CD14-positive monocyte (primary cell): ENCODE data around the gene COL9A2. TPM values are rescaled to one million over a fixed set of nuclear protein-coding genes. Genes with fewer than 3 reads are reported as not detected.

Experiments
- DNase-seq, 3 donors: peaks; one replicate each; pipeline ENCODE4 v3.0.0-alpha.2; 2011 to 2022
- H2AFZ ChIP-seq: 2 replicates; pipeline ENCODE4 v1.6.0; 2012; ENCODE audit warnings: mild to moderate bottlenecking, low read depth, low read length, inconsistent platforms; ENCODE audit not compliant: insufficient read depth, poor library complexity, severe bottlenecking
- H3K27ac ChIP-seq, 2 donors: 1 replicate in 1 of 2; 2 replicates in 1 of 2; pipeline ENCODE4 v1.5.1; 2012 to 2013; ENCODE audit warnings: low read length in 2 of 2, control low read depth in 1 of 2, inconsistent platforms in 1 of 2, low read depth in 1 of 2, mild to moderate bottlenecking in 1 of 2
- H3K27me3 ChIP-seq, 2 donors: one replicate each; pipeline versions ENCODE4 v1.6.0 to v1.6.1; 2011 to 2013; ENCODE audit warnings: low read length in 2 of 2; ENCODE audit not compliant: control insufficient read depth in 2 of 2, insufficient read depth in 2 of 2
- H3K36me3 ChIP-seq, 2 donors: replicated peaks in 1 of 2; 1 replicate in 1 of 2; 2 replicates in 1 of 2; pipeline versions ENCODE4 v1.5.1 to v1.6.1; 2012 to 2013; ENCODE audit warnings: low read length in 2 of 2, control low read depth in 1 of 2, inconsistent platforms in 1 of 2, mild to moderate bottlenecking in 1 of 2; ENCODE audit not compliant: insufficient read depth in 2 of 2, control insufficient read depth in 1 of 2
- H3K4me1 ChIP-seq, 2 donors: 1 replicate in 1 of 2; 2 replicates in 1 of 2; pipeline versions ENCODE4 v1.5.1 to v1.6.1; 2012 to 2013; ENCODE audit warnings: low read length in 2 of 2, control low read depth in 1 of 2, inconsistent platforms in 1 of 2, mild to moderate bottlenecking in 1 of 2, moderate library complexity in 1 of 2; ENCODE audit not compliant: insufficient read depth in 2 of 2, control insufficient read depth in 1 of 2
- H3K4me2 ChIP-seq: replicated peaks from 2 replicates; pipeline ENCODE3; 2012; ENCODE audit warnings: low read length, moderate library complexity, mild to moderate bottlenecking; ENCODE audit not compliant: poor library complexity, severe bottlenecking; ENCODE audit errors: extremely low read depth
- H3K4me3 ChIP-seq, 3 experiments: fragments of 200-600 bp in 1 of 3; sonication (generic) in 1 of 3; replicated peaks in 1 of 3; 1 replicate in 2 of 3; 2 replicates in 1 of 3; pipeline ENCODE4 v1.5.1; 2011 to 2013; ENCODE audit warnings: low read length in 3 of 3, mild to moderate bottlenecking in 3 of 3, control low read depth in 2 of 3, low read depth in 2 of 3, inconsistent platforms in 1 of 3, moderate library complexity in 1 of 3
- H3K79me2 ChIP-seq: 2 replicates; pipeline ENCODE4 v1.6.0; 2012; ENCODE audit warnings: mild to moderate bottlenecking, control low read depth, inconsistent platforms, low read length, moderate library complexity; ENCODE audit not compliant: insufficient read depth
- H3K9ac ChIP-seq: 2 replicates; pipeline ENCODE4 v1.6.0; 2017; ENCODE audit warnings: low read length, mild to moderate bottlenecking; ENCODE audit not compliant: insufficient read depth, poor library complexity, severe bottlenecking
- H3K9me3 ChIP-seq, 2 donors: replicated peaks in 1 of 2; 1 replicate in 1 of 2; 2 replicates in 1 of 2; pipeline versions ENCODE4 v1.5.1 to v1.6.1; 2012 to 2013; ENCODE audit warnings: low read length in 2 of 2, control low read depth in 1 of 2; ENCODE audit not compliant: control insufficient read depth in 1 of 2, insufficient read depth in 1 of 2
- H4K20me1 ChIP-seq: 2 replicates; pipeline ENCODE4 v1.6.0; 2012; ENCODE audit warnings: mild to moderate bottlenecking, low read length, control low read depth, moderate library complexity; ENCODE audit not compliant: insufficient read depth
- H3K27ac Mint-ChIP-seq, 7 donors: one replicate each; pipeline ENCODE4 v1.8.0; 2020; ENCODE audit warnings: mild to moderate bottlenecking in 7 of 7, mixed read lengths in 7 of 7, moderate library complexity in 6 of 7, inconsistent platforms in 2 of 7
- H3K27me3 Mint-ChIP-seq, 3 donors: one replicate each; pipeline ENCODE4 v1.8.0; 2021 to 2022; ENCODE audit warnings: low read depth in 3 of 3, mild to moderate bottlenecking in 3 of 3, mixed read lengths in 3 of 3, moderate library complexity in 3 of 3, inconsistent platforms in 1 of 3
- H3K36me3 Mint-ChIP-seq, 2 donors: one replicate each; pipeline ENCODE4 v1.8.0; 2020; ENCODE audit warnings: mixed read lengths in 2 of 2, inconsistent platforms in 1 of 2, mild to moderate bottlenecking in 1 of 2
- H3K4me1 Mint-ChIP-seq: one replicate; pipeline ENCODE4 v1.8.0; 2020; ENCODE audit warnings: mild to moderate bottlenecking, mixed read lengths
- H3K4me3 Mint-ChIP-seq, 2 donors: one replicate each; pipeline ENCODE4 v1.8.0; 2020; ENCODE audit warnings: mild to moderate bottlenecking in 2 of 2, mixed read lengths in 2 of 2, moderate library complexity in 1 of 2
- H3K9me3 Mint-ChIP-seq, 7 donors: one replicate each; pipeline ENCODE4 v1.8.0; 2020 to 2022; ENCODE audit warnings: mixed read lengths in 7 of 7, mild to moderate bottlenecking in 6 of 7, moderate library complexity in 6 of 7, inconsistent platforms in 2 of 7
- WGBS: methylation state at CpG from one replicate; pipeline ENCODE4 v1.1.5; 2013; ENCODE audit warnings: missing lambda C conversion rate; ENCODE audit not compliant: insufficient coverage; 5-methylcytosine and 5-hydroxymethylcytosine counted together
- intact Hi-C, 2 donors: fragments of 100-400 bp; cut with micrococcal nuclease; formaldehyde crosslinking; loops; one replicate each; pipeline versions ENCODE4 v1.15.0 to v1.15.1; 2023
- polyA plus RNA-seq, 3 donors: library from polyadenylated mRNA; depleted of rRNA in 1 of 3; unstranded in 2 of 3; stranded (reverse) in 1 of 3; fragments of 300-500 nt in 2 of 3; fragments of >200 nt in 1 of 3; fragmentation: Illumina TruSeq in 2 of 3; gene quantifications; 1 replicate in 2 of 3; 2 replicates in 1 of 3; pipeline ENCODE4 v1.2.3, GENCODE V29; 2012 to 2021
- TF ChIP-seq, protein P1 (sequence below): fragments of 200-600 bp; IDR thresholded peaks from one replicate; pipeline ENCODE4 v1.8.0; 2022; ENCODE audit warnings: antibody characterized with exemption, mild to moderate bottlenecking

The COL9A2 gene
- polyA plus RNA-seq, 3 donors: 2.0 to 24.3 (median 2.6) TPM

DNA sequence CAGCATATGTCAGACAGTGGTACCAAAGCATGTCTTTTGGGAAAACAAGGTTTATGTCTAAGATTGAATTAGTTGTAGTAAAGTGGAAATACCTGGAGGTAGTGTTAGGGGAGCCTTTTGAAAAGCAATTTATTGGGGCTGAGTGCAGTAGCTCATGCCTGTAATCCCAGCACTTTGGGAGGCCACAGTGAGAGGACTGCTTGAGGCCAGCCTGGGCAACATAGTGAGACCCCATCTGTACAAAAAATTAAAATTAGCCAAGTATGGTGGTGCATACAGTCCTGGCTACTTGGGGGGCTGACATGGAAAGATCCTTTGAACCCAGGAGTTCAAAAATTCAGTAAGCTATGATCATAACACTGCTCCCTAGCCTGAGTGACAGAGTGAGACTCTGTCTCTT lies 51.8 kb downstream of the COL9A2 start:
- H3K4me2 ChIP-seq: no peak overlapping the region
- H3K27me3 ChIP-seq: no peaks in the 10 kb centered on the region
- no peaks in the 10 kb centered on the region for H3K4me1 ChIP-seq
- DNase-seq: no peak
- TF ChIP-seq, protein P1, sequence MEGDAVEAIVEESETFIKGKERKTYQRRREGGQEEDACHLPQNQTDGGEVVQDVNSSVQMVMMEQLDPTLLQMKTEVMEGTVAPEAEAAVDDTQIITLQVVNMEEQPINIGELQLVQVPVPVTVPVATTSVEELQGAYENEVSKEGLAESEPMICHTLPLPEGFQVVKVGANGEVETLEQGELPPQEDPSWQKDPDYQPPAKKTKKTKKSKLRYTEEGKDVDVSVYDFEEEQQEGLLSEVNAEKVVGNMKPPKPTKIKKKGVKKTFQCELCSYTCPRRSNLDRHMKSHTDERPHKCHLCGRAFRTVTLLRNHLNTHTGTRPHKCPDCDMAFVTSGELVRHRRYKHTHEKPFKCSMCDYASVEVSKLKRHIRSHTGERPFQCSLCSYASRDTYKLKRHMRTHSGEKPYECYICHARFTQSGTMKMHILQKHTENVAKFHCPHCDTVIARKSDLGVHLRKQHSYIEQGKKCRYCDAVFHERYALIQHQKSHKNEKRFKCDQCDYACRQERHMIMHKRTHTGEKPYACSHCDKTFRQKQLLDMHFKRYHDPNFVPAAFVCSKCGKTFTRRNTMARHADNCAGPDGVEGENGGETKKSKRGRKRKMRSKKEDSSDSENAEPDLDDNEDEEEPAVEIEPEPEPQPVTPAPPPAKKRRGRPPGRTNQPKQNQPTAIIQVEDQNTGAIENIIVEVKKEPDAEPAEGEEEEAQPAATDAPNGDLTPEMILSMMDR: no peak
- no peaks in the 10 kb centered on the region for H3K4me1 Mint-ChIP-seq
- H3K27ac Mint-ChIP-seq: no peak overlapping the region
- no peaks in the 10 kb centered on the region for H3K9me3 ChIP-seq
- intact Hi-C loops: loop anchor here in 1 of 2 donors (5.0 kb wide), 1 partner anchor 47 kb away; no protein-coding TSS in a partner anchor
- no peaks in the 10 kb centered on the region for H3K9me3 Mint-ChIP-seq
- peaks cover 49% of the 10 kb centered on the region for H3K79me2 ChIP-seq
- H3K36me3 Mint-ChIP-seq: peaks cover 68 to 85% of the 10 kb centered on the region in 2 donors
- H3K36me3 ChIP-seq: peaks cover 84 to 98% of the 10 kb centered on the region in 2 donors
- H2AFZ ChIP-seq: no peak overlapping the region
- H3K4me3 ChIP-seq: no peak overlapping the region
- H3K27ac ChIP-seq: no peak overlapping the region
- no peaks in the 10 kb centered on the region for H3K27me3 Mint-ChIP-seq
- H4K20me1 ChIP-seq: peaks cover 21% of the 10 kb centered on the region
- no peak overlapping the region for H3K4me3 Mint-ChIP-seq
- no peak overlapping the region for H3K9ac ChIP-seq

DNA sequence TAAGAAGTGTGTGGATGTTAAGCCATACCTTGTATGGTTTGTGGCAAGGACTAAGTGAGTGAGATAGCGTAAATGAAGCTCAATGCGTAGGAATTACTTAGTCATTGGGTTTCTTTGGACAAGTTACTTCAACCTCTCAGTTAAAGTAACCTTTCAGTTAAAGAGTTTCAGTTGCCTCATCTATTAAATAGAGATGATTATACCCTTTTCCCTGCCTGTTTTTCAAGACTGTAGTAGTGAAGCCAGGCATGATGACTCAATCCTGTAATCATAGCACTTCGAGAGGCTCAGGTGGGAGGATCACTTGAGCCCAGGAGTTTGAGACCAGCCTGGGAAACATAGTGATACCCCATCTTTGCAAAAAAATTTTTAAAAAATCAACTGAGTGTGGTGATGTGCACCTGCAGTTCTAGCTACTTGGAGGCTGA lies 52.7 kb downstream of the COL9A2 start:
- Histone ChIP-seq H3K4me1 (no peaks in the 10 kb centered on the region), H3K4me2 (no peak overlapping the region), H2AFZ (no peak overlapping the region), H3K36me3 (peaks cover 76 to 98% of the 10 kb centered on the region in 2 donors), H4K20me1 (peaks cover 21% of the 10 kb centered on the region), H3K9me3 (no peaks in the 10 kb centered on the region), H3K9ac (no peak overlapping the region), H3K27ac (no peak overlapping the region), H3K27me3 (no peaks in the 10 kb centered on the region), H3K4me3 (no peak overlapping the region), H3K79me2 (peaks cover 58% of the 10 kb centered on the region)
- H3K9me3 Mint-ChIP-seq: no peaks in the 10 kb centered on the region
- WGBS: no CpG with 5 or more reads among the region's 3 CpGs
- H3K4me3 Mint-ChIP-seq: no peak overlapping the region
- TF ChIP-seq, protein P1: no peak
- H3K27me3 Mint-ChIP-seq: no peaks in the 10 kb centered on the region
- H3K4me1 Mint-ChIP-seq: peaks cover 4% of the 10 kb centered on the region
- intact Hi-C loops: no loop called here
- H3K27ac Mint-ChIP-seq: no peak overlapping the region
- peaks cover 63 to 79% of the 10 kb centered on the region in 2 donors for H3K36me3 Mint-ChIP-seq
- no peak for DNase-seq
